Measurements from ENCODE around the gene CACNB2. TPM values are rescaled to one million over a fixed set of nuclear protein-coding genes. Genes with fewer than 3 reads are reported as not detected.

Gene CACNB2
- total and polyA plus RNA-seq, 2 of the 13 experiments (the other 11 are each of a cell fraction or from before 2014, with no cell fraction given) = not detected

- TF ChIP-seq, protein P1, sequence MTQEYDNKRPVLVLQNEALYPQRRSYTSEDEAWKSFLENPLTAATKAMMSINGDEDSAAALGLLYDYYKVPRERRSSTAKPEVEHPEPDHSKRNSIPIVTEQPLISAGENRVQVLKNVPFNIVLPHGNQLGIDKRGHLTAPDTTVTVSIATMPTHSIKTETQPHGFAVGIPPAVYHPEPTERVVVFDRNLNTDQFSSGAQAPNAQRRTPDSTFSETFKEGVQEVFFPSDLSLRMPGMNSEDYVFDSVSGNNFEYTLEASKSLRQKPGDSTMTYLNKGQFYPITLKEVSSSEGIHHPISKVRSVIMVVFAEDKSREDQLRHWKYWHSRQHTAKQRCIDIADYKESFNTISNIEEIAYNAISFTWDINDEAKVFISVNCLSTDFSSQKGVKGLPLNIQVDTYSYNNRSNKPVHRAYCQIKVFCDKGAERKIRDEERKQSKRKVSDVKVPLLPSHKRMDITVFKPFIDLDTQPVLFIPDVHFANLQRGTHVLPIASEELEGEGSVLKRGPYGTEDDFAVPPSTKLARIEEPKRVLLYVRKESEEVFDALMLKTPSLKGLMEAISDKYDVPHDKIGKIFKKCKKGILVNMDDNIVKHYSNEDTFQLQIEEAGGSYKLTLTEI (CRISPR knock-in tag; conservative IDR thresholded peaks at IDR 0.05) = no peak
- TF ChIP-seq FOSL2 (CRISPR knock-in tag; IDR thresholded peaks at IDR 0.05) = no peak
- no peak for TF ChIP-seq FOSL1 (CRISPR knock-in tag; IDR thresholded peaks at IDR 0.05; ENCODE audit: borderline replicate concordance)
- TF ChIP-seq ATF7-NPFF (CRISPR knock-in tag; IDR thresholded peaks at IDR 0.05; ENCODE audit: low read depth) = no peak
These were observed 319.8 kb downstream of the CACNB2 start (continued) for GRCh38 chr10:18460032-18460431.

DNA sequence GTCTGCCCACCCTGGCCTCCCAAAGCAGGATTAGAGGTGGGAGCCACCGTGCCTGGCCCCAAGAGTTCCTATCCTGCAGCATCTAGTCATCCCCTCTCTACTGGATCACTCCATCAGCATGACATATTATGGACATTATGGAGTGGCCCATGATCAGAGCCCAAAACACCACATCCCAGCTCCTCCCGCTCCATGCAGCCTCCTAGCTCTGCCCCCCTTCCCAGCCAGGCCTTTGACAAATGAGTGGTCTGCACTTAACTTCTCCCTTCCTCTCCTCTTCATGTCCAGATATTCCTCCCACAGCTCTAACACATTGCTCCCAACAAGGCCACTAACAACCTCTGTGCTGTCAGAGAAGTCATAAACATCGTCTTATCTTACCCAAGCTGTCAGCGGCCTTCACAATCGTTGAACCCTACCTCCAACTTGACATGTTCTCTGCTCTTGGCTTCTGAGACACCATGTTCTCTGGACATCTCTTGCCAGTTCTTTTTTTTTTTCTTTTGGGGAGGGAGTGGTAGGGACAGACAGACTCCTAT lies 323.5 kb downstream of the CACNB2 start:
- intact Hi-C loops (cut with micrococcal nuclease; ENCODE audit: unreplicated experiment) = no loop called here
- DNase-seq (ENCODE audit: low spot score) = no peak
- POLR2A ChIA-PET = no interaction called here
- Histone ChIP-seq H2AFZ (ENCODE audit: low read length) (no peak overlapping the region), H4K20me1 (ENCODE audit: insufficient read depth, low read length) (no peaks in the 10 kb centered on the region), H3K9ac (ENCODE audit: insufficient read depth, low read depth, low read length) (no peak overlapping the region), H3K9me3 (ENCODE audit: low read length) (no peaks in the 10 kb centered on the region), H3K4me2 (ENCODE audit: low read depth, low read length) (no peak overlapping the region), H3K27me3 (ENCODE audit: control insufficient read depth in 1 of 2, insufficient read depth in 2 of 2, low read length in 2 of 2) (no peaks in the 10 kb centered on the region; a peak in 1 of 5 replicates), H3K4me3 (replicated peaks in 1 of 3; ENCODE audit: insufficient read depth in 1 of 3, low read depth in 2 of 3, low read length in 3 of 3) (no peak overlapping the region), H3K79me2 (ENCODE audit: insufficient read depth, low read length) (no peaks in the 10 kb centered on the region), H3K27ac (ENCODE audit: extremely low read length, insufficient read depth, low read length) (no peak overlapping the region), H3K4me1 (ENCODE audit: insufficient read depth, low read length) (no peaks in the 10 kb centered on the region), H3K36me3 (replicated peaks in 1 of 2; ENCODE audit: control insufficient read depth in 1 of 2, insufficient read depth in 2 of 2, low read length in 2 of 2) (no peaks in the 10 kb centered on the region)
- BruUV-seq (replicated peaks) = no TSS peak
- no peak for ATAC-seq
- WGBS (ENCODE audit: low lambda C conversion rate) = 35% methylated on average over 5 of the region's 5 CpGs
- TF ChIP-seq, protein P2, sequence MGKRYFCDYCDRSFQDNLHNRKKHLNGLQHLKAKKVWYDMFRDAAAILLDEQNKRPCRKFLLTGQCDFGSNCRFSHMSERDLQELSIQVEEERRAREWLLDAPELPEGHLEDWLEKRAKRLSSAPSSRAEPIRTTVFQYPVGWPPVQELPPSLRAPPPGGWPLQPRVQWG (CRISPR knock-in tag; IDR thresholded peaks at IDR 0.05; ENCODE audit: borderline replicate concordance, low read depth) = no peak
- TF ChIP-seq ZNF556 (CRISPR knock-in tag; IDR thresholded peaks at IDR 0.05; ENCODE audit: borderline replicate concordance) (no peak), ZNF766 (CRISPR knock-in tag; IDR thresholded peaks at IDR 0.05; ENCODE audit: borderline replicate concordance) (no peak), TBX2 (CRISPR knock-in tag; IDR thresholded peaks at IDR 0.05; ENCODE audit: borderline replicate concordance) (no peak), FOXM1 (CRISPR knock-in tag; IDR thresholded peaks at IDR 0.05) (no peak), SMAD9 (CRISPR knock-in tag; IDR thresholded peaks at IDR 0.05) (no peak), TAF15 (IDR thresholded peaks at IDR 0.05; ENCODE audit: low read depth, low read length, poor library complexity, severe bottlenecking) (no peak), ARNTL (CRISPR knock-in tag; IDR thresholded peaks at IDR 0.05) (no peak), ZNF329 (CRISPR knock-in tag; IDR thresholded peaks at IDR 0.05; ENCODE audit: low read depth) (no peak), ZNF432 (CRISPR knock-in tag; IDR thresholded peaks at IDR 0.05; ENCODE audit: borderline replicate concordance) (no peak), ZNF274 (CRISPR knock-in tag; IDR thresholded peaks at IDR 0.05) (no peak)
- TF ChIP-seq, protein P3, sequence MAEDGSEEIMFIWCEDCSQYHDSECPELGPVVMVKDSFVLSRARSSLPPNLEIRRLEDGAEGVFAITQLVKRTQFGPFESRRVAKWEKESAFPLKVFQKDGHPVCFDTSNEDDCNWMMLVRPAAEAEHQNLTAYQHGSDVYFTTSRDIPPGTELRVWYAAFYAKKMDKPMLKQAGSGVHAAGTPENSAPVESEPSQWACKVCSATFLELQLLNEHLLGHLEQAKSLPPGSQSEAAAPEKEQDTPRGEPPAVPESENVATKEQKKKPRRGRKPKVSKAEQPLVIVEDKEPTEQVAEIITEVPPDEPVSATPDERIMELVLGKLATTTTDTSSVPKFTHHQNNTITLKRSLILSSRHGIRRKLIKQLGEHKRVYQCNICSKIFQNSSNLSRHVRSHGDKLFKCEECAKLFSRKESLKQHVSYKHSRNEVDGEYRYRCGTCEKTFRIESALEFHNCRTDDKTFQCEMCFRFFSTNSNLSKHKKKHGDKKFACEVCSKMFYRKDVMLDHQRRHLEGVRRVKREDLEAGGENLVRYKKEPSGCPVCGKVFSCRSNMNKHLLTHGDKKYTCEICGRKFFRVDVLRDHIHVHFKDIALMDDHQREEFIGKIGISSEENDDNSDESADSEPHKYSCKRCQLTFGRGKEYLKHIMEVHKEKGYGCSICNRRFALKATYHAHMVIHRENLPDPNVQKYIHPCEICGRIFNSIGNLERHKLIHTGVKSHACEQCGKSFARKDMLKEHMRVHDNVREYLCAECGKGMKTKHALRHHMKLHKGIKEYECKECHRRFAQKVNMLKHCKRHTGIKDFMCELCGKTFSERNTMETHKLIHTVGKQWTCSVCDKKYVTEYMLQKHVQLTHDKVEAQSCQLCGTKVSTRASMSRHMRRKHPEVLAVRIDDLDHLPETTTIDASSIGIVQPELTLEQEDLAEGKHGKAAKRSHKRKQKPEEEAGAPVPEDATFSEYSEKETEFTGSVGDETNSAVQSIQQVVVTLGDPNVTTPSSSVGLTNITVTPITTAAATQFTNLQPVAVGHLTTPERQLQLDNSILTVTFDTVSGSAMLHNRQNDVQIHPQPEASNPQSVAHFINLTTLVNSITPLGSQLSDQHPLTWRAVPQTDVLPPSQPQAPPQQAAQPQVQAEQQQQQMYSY (CRISPR knock-in tag; IDR thresholded peaks at IDR 0.05) = no peak
- CTCF ChIA-PET (ENCODE audit: low intra/inter-chr PET ratio, low total read pairs) = no interaction called here
- FAIRE-seq = no peak
- in situ Hi-C loops (cut with HindIII; ENCODE audit: extremely low pct_ligation_motif_present, low pct_unique_long_range_greater_than_20kb) = no loop called here
